Natural killer cell (primary cell): ENCODE measurements around the gene SOD2. TPM values are rescaled to one million over a fixed set of nuclear protein-coding genes. Genes with fewer than 3 reads are reported as not detected.
"Not testable (repeated sequence)": the region's sequence is repeated elsewhere in the genome, so short reads cannot be mapped to it uniquely, and the experiment has no call there.

Source experiments
- ATAC-seq, 3 donors: fragments of 150-1000 bp in 2 of 3; fragments of 200-7000 bp in 1 of 3; cut with Tn5 transposase; 1 replicate in 1 of 3; 2 replicates in 2 of 3; pipeline ENCODE4 v1.10.0; 2021; ENCODE audit warnings: mild to moderate bottlenecking in 2 of 3, moderate library complexity in 2 of 3
- DNase-seq, 2 donors: peaks; one replicate each; pipeline versions ENCODE4 v3.0.0 to v3.0.0-alpha.2; 2013 to 2021; ENCODE audit warnings: mixed read lengths in 1 of 2
- H3K27ac ChIP-seq: one replicate; pipeline ENCODE4 v1.5.1; 2013; ENCODE audit warnings: mild to moderate bottlenecking, low read length
- H3K27me3 ChIP-seq: one replicate; pipeline ENCODE4 v1.6.1; 2013; ENCODE audit warnings: low read length; ENCODE audit not compliant: control insufficient read depth, insufficient read depth
- H3K36me3 ChIP-seq: one replicate; pipeline ENCODE4 v1.6.1; 2013; ENCODE audit warnings: low read length; ENCODE audit not compliant: control insufficient read depth, insufficient read depth
- H3K4me1 ChIP-seq: one replicate; pipeline ENCODE4 v1.6.1; 2013; ENCODE audit warnings: low read length; ENCODE audit not compliant: control insufficient read depth, insufficient read depth
- H3K4me3 ChIP-seq: one replicate; pipeline ENCODE4 v1.5.1; 2013; ENCODE audit warnings: low read length
- H3K9me3 ChIP-seq: one replicate; pipeline ENCODE4 v1.6.1; 2013; ENCODE audit warnings: low read length; ENCODE audit not compliant: control insufficient read depth, insufficient read depth
- H3K27ac Mint-ChIP-seq, 2 donors: one replicate each; pipeline ENCODE4 v1.8.0; 2022; ENCODE audit warnings: mild to moderate bottlenecking in 2 of 2, mixed read lengths in 2 of 2, moderate library complexity in 1 of 2
- H3K27me3 Mint-ChIP-seq, 2 donors: one replicate each; pipeline ENCODE4 v1.8.0; 2022; ENCODE audit warnings: low read depth in 2 of 2, mixed read lengths in 2 of 2
- H3K36me3 Mint-ChIP-seq: one replicate; pipeline ENCODE4 v1.8.0; 2022; ENCODE audit warnings: mixed read lengths
- H3K4me1 Mint-ChIP-seq, 2 donors: one replicate each; pipeline ENCODE4 v1.8.0; 2022; ENCODE audit warnings: mixed read lengths in 2 of 2
- H3K4me3 Mint-ChIP-seq: one replicate; pipeline ENCODE4 v1.8.0; 2022; ENCODE audit warnings: mild to moderate bottlenecking, moderate library complexity, mixed read lengths
- H3K9me3 Mint-ChIP-seq, 2 donors: one replicate each; pipeline ENCODE4 v1.8.0; 2022; ENCODE audit warnings: mixed read lengths in 2 of 2
- CTCF ChIP-seq: fragments of 200-600 bp; IDR thresholded peaks from one replicate; pipeline ENCODE4 v1.8.0; 2022; ENCODE audit warnings: antibody characterized with exemption
- WGBS: methylation state at CpG from one replicate; pipeline ENCODE4 v1.1.7; 2013; ENCODE audit warnings: missing lambda C conversion rate; ENCODE audit not compliant: insufficient coverage; 5-methylcytosine and 5-hydroxymethylcytosine counted together
- intact Hi-C: fragments of 100-400 bp; cut with micrococcal nuclease; formaldehyde crosslinking; loops from one replicate; pipeline ENCODE4 v1.14.2; 2022
- total RNA-seq, 4 donors: library from RNA; stranded (reverse); fragments of 120-200 nt in 1 of 4; gene quantifications; one replicate each; pipeline versions ENCODE4 v1.2.3 to v1.2.4, GENCODE V29; 2013 to 2022

The SOD2 gene
- total RNA-seq, 3 donors from 2014 or later (not counting 1 experiment from before 2014, with no cell fraction given): 81.3 to 156 (median 138) TPM

GRCh38 chr6:159726918-159727716, 34.1 kb upstream of the SOD2 start, which contains the start of gene WTAP:
WTAP (plus strand) TSS chr6:159727506; CDS start chr6:159736266, 8,760 bp downstream.
- H3K9me3 Mint-ChIP-seq: peaks cover 0 to 3% of the 10 kb centered on the region in 2 donors
- Histone ChIP-seq H3K9me3 (no peaks in the 10 kb centered on the region), H3K27ac (peak within 1 kb of the TSS; percentile 95), H3K27me3 (no peaks in the 10 kb centered on the region), H3K4me1 (peaks cover 14% of the 10 kb centered on the region), H3K36me3 (peaks cover 2% of the 10 kb centered on the region), H3K4me3 (peak within 1 kb of the TSS; percentile 92)
- intact Hi-C loops: loop anchor here (1.0 to 2.0 kb wide), 4 partner anchors 34 to 736 kb away; partner anchors contain the start of genes MRPL18 and SOD2
- DNase-seq: peak; percentile 92 to 99
- H3K36me3 Mint-ChIP-seq: no peaks in the 10 kb centered on the region
- no peaks in the 10 kb centered on the region for H3K27me3 Mint-ChIP-seq
- peaks cover 32 to 52% of the 10 kb centered on the region in 2 donors for H3K4me1 Mint-ChIP-seq
- H3K27ac Mint-ChIP-seq: peak within 1 kb of the TSS; percentile 97 to 98
- TF ChIP-seq CTCF: no peak
- H3K4me3 Mint-ChIP-seq: peak within 1 kb of the TSS; percentile 94
- ATAC-seq: peak; percentile 85 to 94 (median 85)
- under 1% methylated on average over 86 of the region's 93 CpGs for WGBS

DNA sequence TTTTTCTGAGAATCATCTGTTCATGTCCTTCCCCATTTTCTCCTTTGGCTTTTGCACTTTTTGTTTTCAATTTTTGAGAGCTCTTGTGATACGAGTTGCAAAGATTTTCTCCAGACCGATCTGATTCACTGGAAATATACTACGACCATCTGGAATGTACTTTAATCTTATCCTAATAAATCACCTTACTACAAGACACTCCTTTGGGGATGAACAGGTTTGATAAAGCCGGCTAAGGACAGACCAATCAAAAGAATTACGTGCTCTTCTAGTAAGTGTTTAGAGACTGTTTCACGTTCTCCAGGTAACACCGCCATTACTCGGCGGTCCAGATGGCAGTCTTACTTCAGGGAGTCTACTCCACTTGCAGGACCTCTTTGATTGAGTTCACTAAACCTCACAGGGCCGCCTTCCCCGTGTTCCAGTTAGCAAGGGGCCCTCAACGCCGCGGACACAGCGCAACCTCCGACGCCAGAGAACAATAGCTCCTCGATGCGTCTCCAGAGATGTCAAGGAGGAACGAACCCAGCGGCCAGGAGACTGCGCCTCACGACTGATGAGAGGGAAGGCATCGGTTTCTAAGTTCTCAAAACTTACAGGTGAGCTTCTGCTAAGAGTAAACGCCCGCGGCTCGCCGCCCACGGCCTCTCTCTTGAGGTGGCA, 33.3 kb upstream of the SOD2 start:
- peak in 2 of 3 donors; percentile 5 to 7 for ATAC-seq
- H3K27ac ChIP-seq: peak overlapping the region; percentile 95
- DNase-seq: no peak
- H3K9me3 Mint-ChIP-seq: peaks cover 0 to 3% of the 10 kb centered on the region in 2 donors
- intact Hi-C loops: loop anchor here (1.0 to 2.0 kb wide), 3 partner anchors 34 to 736 kb away; partner anchors contain the start of genes MRPL18 and SOD2
- no peaks in the 10 kb centered on the region for H3K36me3 Mint-ChIP-seq
- peaks cover 2% of the 10 kb centered on the region for H3K36me3 ChIP-seq
- under 1% methylated on average over 30 of the region's 30 CpGs for WGBS
- H3K4me3 ChIP-seq: peak overlapping the region; percentile 76
- H3K27ac Mint-ChIP-seq: peak overlapping the region; percentile 97 to 98
- TF ChIP-seq CTCF: no peak
- no peaks in the 10 kb centered on the region for H3K27me3 ChIP-seq
- peak overlapping the region; percentile 94 for H3K4me3 Mint-ChIP-seq
- H3K27me3 Mint-ChIP-seq: no peaks in the 10 kb centered on the region
- H3K9me3 ChIP-seq: no peaks in the 10 kb centered on the region
- H3K4me1 Mint-ChIP-seq: peaks cover 32 to 46% of the 10 kb centered on the region in 2 donors
- H3K4me1 ChIP-seq: peaks cover 14% of the 10 kb centered on the region

GRCh38 chr6:159725208-159725607, 32.2 kb upstream of the SOD2 start:
- H3K9me3 Mint-ChIP-seq, H3K27ac ChIP-seq, H3K9me3 ChIP-seq, H3K36me3 Mint-ChIP-seq, ATAC-seq, H3K27ac Mint-ChIP-seq, H3K4me3 Mint-ChIP-seq, DNase-seq, H3K27me3 Mint-ChIP-seq, intact Hi-C loops, H3K4me3 ChIP-seq, H3K27me3 ChIP-seq, H3K36me3 ChIP-seq: not testable (repeated sequence)
- peaks cover 11% of the 10 kb centered on the region for H3K4me1 ChIP-seq
- 100% methylated on average over 3 of the region's 3 CpGs for WGBS
- peaks cover 32 to 36% of the 10 kb centered on the region in 2 donors for H3K4me1 Mint-ChIP-seq

DNA sequence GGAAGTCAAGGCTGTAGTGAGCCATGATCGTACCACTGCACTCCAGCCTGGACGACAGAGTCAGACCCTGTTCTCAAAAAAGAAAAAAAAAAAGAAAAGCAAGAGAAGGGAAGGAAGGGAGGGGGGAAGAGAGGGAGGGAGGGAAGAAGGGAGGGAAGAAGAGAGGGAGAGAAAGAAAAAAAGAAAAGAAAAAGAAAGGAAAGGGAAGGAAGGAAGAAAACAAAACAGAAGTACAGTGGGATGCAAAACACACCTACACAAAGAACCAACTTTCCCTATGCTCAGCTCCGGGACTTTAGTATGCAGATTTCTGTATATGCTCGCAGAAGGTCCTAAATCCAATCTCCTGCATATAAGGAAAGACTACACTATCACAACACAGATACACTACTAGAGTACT, 31.7 kb upstream of the SOD2 start:
- Mint-ChIP-seq H3K27me3 (no peaks in the 10 kb centered on the region), H3K9me3 (peaks cover 0 to 3% of the 10 kb centered on the region in 2 donors), H3K4me1 (peaks cover 31 to 32% of the 10 kb centered on the region in 2 donors), H3K27ac (no peak overlapping the region), H3K36me3 (no peaks in the 10 kb centered on the region), H3K4me3 (no peak overlapping the region)
- no peak for TF ChIP-seq CTCF
- no peak overlapping the region for H3K27ac ChIP-seq
- no peak overlapping the region for H3K4me3 ChIP-seq
- ATAC-seq: no peak
- 96% methylated on average over 4 of the region's 4 CpGs for WGBS
- peaks cover 11% of the 10 kb centered on the region for H3K4me1 ChIP-seq
- DNase-seq: no peak
- intact Hi-C loops: no loop called here
- peaks cover 1% of the 10 kb centered on the region for H3K36me3 ChIP-seq
- no peaks in the 10 kb centered on the region for H3K27me3 ChIP-seq
- H3K9me3 ChIP-seq: no peaks in the 10 kb centered on the region
